HPDE6-E6E7 (cell line): Measurements from ENCODE around the gene MFSD2A.
"Not testable (repeated sequence)": the region's sequence is repeated elsewhere in the genome, so short reads cannot be mapped to it uniquely, and the experiment has no call there.

ENCODE experiments used
- DNase-seq: peaks from one replicate; pipeline ENCODE4 v3.0.0; 2011; ENCODE audit warnings: missing footprints; ENCODE audit errors: extremely low spot score

Gene MFSD2A

DNA sequence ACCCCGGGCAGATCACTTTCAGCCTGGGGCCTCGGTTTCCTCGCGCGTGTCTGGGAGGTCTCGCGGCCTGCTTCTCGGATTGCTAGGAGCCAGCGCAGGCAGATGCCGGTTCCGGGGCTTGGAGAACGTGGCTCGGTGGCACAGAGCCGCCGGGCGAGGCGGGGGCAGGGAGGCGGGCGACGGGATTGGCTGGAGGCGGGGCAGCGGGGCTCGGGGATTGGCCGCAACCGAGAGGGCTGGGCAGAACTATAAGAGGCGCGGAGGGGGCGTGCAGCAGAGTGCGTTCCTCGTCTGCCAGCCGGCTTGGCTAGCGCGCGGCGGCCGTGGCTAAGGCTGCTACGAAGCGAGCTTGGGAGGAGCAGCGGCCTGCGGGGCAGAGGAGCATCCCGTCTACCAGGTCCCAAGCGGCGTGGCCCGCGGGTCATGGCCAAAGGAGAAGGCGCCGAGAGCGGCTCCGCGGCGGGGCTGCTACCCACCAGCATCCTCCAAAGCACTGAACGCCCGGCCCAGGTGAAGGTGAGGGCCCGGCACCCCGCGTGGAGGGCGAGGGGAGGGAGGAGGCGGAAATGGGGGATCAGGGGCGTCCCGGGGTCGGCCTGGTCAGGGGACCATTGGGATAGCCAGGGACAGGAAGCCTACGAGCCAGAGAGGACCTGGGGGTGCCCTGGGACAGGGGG lies at the start of gene MFSD2A:
Gene MFSD2A, plus strand, starts transcription at position 276 of the 677 bp plus-strand sequence. Its CDS starts 148 bp downstream, at position 424.
- peak; percentile 94 for DNase-seq

DNA sequence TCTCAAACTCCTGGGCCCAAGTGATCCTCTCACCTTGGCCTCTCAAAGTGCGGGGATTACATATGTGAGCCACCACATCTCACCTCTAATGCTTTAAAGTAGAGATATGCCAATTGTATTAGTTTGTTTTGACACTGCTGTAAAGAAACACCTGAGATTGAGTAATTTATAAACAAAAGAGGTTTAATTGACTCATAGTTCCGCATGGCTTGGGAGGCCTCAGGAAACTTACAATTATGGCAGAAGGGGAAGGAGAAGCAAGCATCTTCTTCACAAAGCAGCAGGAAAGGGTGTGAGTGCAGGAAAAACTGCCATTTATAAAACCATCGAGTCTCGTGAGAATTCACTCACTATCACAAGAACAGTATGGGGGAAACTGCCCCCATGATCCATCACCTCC lies 49.8 kb upstream of the MFSD2A start:
- no peak for DNase-seq

GRCh38 chr1:39907528-39908453 lies 47.2 kb upstream of the MFSD2A start:
- DNase-seq, result no peak

GRCh38 chr1:39908534-39908933 lies 46.4 kb upstream of the MFSD2A start:
- DNase-seq, result no peak

- no peak for DNase-seq
These were observed 44.7 kb upstream of the MFSD2A start for GRCh38 chr1:39910263-39910662.

DNA sequence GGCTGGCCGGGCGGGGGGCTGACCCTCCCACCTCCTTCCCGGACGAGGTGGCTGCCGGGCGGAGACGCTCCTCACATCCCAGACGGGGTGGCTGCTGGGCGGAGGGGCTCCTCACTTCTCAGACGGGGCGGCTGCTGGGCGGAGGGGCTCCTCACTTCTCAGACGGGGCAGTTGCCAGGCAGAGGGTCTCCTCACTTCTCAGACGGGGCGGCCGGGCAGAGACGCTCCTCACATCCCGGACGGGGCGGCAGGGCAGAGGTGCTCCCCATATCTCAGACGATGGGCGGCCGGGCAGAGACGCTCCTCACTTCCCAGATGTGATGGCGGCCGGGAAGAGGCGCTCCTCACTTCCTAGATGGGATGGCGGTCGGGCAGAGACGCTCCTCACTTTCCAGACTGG lies 41.8 kb upstream of the MFSD2A start:
- not testable (repeated sequence) for DNase-seq

- DNase-seq, result no peak
These were observed 39.3 kb upstream of the MFSD2A start for GRCh38 chr1:39915499-39916129.

GRCh38 chr1:39917825-39918224 lies 37.1 kb upstream of the MFSD2A start:
- DNase-seq, result no peak

DNA sequence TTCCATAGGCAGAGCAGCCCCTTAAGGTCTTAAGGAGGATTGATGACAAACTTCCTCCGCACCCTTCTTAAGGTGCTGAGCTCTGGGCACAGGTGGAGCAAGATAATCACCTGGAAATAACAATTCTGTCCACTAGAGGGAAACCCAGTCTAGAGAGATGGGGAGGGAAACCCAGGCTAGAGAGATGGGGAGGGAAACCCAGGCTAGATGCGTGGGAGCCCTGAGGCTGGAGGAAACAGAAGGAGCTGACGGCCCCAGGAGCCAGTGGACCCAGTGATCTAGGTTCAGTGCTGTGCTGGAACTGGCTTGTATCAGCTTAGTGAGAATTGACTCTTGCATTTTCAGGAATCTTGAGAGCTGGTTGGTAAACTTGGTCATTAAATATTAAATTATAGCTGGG lies 35.4 kb upstream of the MFSD2A start:
- DNase-seq, result peak; percentile 90

DNA sequence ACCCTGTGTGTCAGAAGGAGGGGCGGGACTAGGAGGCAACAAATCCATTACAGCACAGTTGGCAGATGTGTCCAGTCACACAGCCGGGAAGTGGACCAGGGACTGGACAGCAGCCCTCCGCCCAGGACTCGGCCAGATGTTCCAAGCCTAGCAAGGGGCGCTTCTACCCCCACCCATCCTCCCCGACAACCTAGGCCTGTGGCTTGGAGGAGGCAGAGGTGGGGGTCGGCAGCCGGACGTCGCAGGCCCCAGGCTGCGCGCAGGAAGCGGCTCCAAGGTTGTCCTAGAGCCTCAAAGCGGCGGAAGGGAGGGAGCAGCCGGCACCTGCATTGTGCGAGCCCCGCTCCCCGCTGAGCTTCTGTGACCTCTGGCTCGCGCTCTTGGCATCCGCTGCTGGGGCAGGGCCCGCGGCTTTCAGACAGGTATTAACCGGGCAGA lies 32.7 kb upstream of the MFSD2A start:
- DNase-seq, result no peak

DNA sequence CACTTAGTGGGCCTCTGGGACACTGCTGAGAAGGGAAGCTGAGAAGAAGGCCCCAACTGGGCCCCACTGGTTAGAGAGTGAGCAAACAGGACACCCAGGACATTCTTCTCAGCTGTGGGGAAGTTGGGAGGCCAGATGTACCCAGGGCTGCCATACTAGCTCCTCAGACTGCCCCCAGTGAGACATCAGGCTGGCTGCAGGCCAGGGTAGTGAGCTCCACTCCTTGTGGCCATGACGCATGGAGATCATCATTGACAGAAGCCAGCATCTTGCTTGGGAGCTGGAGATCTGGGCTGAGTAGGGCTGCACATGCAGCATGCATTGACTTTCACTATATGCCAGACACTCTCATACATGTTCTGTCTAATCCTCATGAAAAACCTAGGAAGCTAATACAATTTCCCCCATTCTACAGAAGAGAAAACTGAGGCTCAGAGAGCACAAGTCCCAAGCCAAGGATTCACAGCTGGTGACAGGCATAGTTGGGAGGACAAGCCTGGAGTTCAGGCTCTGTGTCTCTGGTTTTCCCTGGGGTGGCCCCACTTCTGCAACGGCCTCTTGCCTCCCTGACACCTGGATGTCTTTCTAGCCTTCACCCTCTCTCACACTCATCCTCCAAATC lies 29.1 kb upstream of the MFSD2A start:
- no peak for DNase-seq

GRCh38 chr1:39926343-39926793 lies 28.6 kb upstream of the MFSD2A start:
- no peak for DNase-seq

DNA sequence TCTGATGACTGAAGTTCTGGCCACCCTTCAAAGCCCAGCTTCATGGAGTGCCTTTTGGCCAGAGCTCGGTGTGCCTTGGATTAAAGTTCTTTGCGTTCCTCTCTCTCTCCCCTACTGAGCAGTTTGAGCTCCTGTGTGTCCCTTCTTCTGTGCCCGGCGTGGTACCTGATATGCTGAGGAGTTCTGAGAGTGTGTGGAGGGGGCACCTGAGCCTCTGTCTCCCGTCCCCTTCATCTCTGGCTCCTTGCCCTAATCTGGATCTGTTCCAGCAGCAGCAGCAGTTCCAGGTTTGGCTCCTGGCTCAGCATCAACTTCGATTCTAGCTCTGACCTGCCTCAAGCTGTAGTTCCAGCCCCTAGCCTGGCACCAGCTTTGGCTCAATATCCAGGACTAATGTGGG lies 28.1 kb upstream of the MFSD2A start:
- no peak for DNase-seq

GRCh38 chr1:39927538-39927937 lies 27.4 kb upstream of the MFSD2A start:
- no peak for DNase-seq

DNA sequence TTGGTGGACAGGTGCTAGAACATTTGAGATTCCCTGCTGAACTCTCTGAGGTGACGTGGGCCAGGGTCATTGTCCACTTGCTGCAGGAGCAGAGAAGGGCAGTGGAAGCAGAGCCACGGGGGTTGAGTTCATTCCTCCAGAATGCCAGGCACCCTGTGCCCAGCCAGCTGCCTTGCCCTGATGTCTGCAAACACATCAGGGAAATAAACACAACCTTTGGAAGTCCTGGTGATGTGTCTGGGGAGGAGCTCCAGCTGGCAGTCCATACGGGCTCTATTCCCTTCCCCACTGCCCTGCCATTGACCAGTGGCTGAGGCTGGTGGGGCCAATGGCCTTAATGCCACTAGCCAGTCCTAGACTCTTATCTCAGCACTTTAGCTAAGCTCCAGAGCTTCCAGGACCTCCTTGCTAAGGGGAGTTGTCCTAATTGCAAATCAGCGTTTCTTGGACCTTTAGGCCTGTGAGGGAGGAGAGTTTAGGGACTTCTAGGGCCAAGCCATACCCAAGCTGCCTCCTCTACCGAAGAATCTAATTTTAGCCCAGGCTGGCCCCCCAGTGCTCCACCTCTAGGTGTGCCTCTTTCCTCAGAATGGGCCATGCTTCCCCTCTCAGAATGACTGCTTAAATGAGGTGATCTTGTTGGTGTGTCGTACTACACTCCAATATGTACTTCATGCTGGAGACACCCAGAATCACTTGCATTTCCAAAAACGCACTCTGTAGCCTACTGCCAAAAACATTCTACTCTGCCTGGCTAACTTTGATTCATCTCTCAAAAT lies 25.9 kb upstream of the MFSD2A start:
- DNase-seq, result no peak

GRCh38 chr1:39933956-39934941 lies 20.7 kb upstream of the MFSD2A start:
- DNase-seq, result peak; percentile 86

GRCh38 chr1:39936724-39937491 lies 18.0 kb upstream of the MFSD2A start:
- no peak for DNase-seq

DNA sequence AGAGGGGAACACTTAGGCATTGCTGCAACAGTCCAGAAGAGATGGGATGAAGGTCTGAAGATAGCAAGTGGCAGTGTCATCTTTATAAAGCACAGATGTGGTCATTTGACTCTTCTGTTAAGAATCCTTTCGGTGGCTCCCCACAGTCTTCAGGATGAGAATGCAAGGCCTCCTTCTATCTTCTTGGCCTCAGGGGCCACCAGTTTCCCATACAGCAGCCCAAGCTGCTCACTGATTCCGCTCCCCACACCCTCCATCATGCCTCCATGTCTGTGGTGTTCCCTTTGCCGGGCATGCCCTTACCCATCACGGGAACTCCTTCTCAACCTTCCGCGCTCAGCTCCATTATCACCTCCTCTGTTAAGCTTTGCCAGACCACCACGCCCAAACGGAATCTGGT lies 16.1 kb upstream of the MFSD2A start:
- DNase-seq, result no peak

DNA sequence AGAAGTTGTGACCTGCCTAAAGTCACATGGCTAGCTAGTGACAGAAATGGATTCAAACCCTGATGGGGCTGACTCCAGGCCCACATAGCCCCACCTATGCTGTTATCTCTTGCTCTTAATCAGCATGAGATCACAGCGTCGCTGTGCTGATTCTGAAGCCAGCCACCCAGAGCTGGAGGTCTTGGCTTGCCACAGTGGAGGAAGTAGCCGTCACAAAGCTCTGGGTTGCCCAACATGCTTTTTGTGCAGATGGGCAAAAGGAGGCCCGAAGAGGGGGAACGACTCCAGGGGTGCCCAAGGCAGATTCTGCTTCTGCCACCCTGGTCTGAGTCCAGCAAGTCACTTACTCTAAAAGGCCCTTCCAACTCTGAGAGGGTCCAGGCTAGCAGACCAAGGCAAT lies 14.7 kb upstream of the MFSD2A start:
- DNase-seq, result no peak
